Measurements from ENCODE around the gene ZNF784. TPM values are rescaled to one million over a fixed set of nuclear protein-coding genes. Genes with fewer than 3 reads are reported as not detected.

Gene ZNF784
- total RNA-seq, 1 experiment from 2014 or later: 9.9 TPM

DNA sequence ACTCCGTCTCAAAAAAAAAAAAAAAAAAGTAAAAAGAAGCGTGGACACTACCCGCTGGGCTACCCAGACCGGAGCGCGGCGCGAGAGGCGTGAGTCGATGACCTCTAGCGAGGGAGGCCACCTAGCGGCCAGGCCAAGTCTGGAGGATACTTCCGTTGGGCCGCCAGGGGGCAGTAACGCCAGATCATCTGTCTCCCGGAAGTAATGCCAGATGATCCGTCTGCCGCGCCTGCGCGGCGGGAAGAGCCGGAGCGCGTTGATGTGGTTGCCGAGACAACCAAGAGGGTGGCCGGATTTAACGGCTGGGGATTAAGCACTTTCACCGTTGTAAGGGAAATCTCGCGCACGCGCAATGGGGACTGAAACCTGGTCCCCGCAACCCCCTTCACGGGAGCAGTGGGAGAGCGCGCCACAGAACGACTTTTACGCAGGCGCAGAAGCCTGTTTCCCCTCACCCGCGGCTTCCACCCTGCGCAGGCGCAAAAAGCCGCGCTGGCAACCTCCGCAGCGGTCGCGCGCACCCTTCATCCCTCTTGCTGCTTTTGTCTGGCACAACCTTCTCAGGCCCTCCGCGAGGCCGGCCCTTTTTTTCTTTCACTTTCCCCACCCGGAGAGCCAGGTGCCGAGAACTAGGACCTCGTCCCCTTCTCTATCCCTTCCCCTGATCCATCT is 29.4 kb upstream of the ZNF784 start:
- peak overlapping the region; percentile 93 for H3K4me3 Mint-ChIP-seq
- peaks cover 3% of the 10 kb centered on the region; the same call in 1 of the 2 replicates for H3K27me3 Mint-ChIP-seq (ENCODE audit: low read depth)
- CTCF ChIA-PET: interaction anchor here (0.6 to 2.2 kb wide), 76 partner anchors 9 to 1191 kb away, joined by 3 to 57 read pairs (median 4); partner anchors contain the start of genes CDC42EP5, DNAAF3, FIZ1 and ISOC2
- H3K27ac Mint-ChIP-seq: peak overlapping the region; percentile 98
- peaks cover 14% of the 10 kb centered on the region for H3K36me3 Mint-ChIP-seq
- peaks cover 37% of the 10 kb centered on the region for H3K4me1 Mint-ChIP-seq
- TF ChIP-seq MYBL2 (CRISPR knock-in tag; IDR thresholded peaks at IDR 0.05) (0 out of 2 replicates have a peak, but pooled peaks have one; percentile 36), PRRX2 (CRISPR knock-in tag; IDR thresholded peaks at IDR 0.05) (no peak), ZNF232 (CRISPR knock-in tag; IDR thresholded peaks at IDR 0.05) (0 out of 2 replicates have a peak, but pooled peaks have one; percentile 32), ETV6 (CRISPR knock-in tag; IDR thresholded peaks at IDR 0.05) (peak; percentile 19; the same call in 1 of the 2 replicates), TEAD1 (CRISPR knock-in tag; IDR thresholded peaks at IDR 0.05) (peak; percentile 59; the same call in 1 of the 2 replicates), SP1 (CRISPR knock-in tag; conservative IDR thresholded peaks at IDR 0.05) (peak; percentile 54; the same call in 1 of the 2 replicates), FOXK1 (CRISPR knock-in tag; IDR thresholded peaks at IDR 0.05) (0 out of 2 replicates have a peak, but pooled peaks have one; percentile 29), GABPB1 (CRISPR knock-in tag; IDR thresholded peaks at IDR 0.05) (peak; percentile 49; the same call in 1 of the 2 replicates), EMX1 (CRISPR knock-in tag; IDR thresholded peaks at IDR 0.05) (no peak)
- TF ChIP-seq, protein P1, sequence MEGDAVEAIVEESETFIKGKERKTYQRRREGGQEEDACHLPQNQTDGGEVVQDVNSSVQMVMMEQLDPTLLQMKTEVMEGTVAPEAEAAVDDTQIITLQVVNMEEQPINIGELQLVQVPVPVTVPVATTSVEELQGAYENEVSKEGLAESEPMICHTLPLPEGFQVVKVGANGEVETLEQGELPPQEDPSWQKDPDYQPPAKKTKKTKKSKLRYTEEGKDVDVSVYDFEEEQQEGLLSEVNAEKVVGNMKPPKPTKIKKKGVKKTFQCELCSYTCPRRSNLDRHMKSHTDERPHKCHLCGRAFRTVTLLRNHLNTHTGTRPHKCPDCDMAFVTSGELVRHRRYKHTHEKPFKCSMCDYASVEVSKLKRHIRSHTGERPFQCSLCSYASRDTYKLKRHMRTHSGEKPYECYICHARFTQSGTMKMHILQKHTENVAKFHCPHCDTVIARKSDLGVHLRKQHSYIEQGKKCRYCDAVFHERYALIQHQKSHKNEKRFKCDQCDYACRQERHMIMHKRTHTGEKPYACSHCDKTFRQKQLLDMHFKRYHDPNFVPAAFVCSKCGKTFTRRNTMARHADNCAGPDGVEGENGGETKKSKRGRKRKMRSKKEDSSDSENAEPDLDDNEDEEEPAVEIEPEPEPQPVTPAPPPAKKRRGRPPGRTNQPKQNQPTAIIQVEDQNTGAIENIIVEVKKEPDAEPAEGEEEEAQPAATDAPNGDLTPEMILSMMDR (IDR thresholded peaks at IDR 0.05): peak; percentile 91
- TF ChIP-seq, protein P2, sequence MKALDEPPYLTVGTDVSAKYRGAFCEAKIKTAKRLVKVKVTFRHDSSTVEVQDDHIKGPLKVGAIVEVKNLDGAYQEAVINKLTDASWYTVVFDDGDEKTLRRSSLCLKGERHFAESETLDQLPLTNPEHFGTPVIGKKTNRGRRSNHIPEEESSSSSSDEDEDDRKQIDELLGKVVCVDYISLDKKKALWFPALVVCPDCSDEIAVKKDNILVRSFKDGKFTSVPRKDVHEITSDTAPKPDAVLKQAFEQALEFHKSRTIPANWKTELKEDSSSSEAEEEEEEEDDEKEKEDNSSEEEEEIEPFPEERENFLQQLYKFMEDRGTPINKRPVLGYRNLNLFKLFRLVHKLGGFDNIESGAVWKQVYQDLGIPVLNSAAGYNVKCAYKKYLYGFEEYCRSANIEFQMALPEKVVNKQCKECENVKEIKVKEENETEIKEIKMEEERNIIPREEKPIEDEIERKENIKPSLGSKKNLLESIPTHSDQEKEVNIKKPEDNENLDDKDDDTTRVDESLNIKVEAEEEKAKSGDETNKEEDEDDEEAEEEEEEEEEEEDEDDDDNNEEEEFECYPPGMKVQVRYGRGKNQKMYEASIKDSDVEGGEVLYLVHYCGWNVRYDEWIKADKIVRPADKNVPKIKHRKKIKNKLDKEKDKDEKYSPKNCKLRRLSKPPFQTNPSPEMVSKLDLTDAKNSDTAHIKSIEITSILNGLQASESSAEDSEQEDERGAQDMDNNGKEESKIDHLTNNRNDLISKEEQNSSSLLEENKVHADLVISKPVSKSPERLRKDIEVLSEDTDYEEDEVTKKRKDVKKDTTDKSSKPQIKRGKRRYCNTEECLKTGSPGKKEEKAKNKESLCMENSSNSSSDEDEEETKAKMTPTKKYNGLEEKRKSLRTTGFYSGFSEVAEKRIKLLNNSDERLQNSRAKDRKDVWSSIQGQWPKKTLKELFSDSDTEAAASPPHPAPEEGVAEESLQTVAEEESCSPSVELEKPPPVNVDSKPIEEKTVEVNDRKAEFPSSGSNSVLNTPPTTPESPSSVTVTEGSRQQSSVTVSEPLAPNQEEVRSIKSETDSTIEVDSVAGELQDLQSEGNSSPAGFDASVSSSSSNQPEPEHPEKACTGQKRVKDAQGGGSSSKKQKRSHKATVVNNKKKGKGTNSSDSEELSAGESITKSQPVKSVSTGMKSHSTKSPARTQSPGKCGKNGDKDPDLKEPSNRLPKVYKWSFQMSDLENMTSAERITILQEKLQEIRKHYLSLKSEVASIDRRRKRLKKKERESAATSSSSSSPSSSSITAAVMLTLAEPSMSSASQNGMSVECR (CRISPR knock-in tag; IDR thresholded peaks at IDR 0.05; ENCODE audit: borderline replicate concordance): peak; percentile 72; the same call in 1 of the 2 replicates
- TF ChIP-seq, protein P3, sequence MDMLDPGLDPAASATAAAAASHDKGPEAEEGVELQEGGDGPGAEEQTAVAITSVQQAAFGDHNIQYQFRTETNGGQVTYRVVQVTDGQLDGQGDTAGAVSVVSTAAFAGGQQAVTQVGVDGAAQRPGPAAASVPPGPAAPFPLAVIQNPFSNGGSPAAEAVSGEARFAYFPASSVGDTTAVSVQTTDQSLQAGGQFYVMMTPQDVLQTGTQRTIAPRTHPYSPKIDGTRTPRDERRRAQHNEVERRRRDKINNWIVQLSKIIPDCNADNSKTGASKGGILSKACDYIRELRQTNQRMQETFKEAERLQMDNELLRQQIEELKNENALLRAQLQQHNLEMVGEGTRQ (CRISPR knock-in tag; IDR thresholded peaks at IDR 0.05): peak; percentile 25; the same call in 1 of the 2 replicates
- TF ChIP-seq, protein P4, sequence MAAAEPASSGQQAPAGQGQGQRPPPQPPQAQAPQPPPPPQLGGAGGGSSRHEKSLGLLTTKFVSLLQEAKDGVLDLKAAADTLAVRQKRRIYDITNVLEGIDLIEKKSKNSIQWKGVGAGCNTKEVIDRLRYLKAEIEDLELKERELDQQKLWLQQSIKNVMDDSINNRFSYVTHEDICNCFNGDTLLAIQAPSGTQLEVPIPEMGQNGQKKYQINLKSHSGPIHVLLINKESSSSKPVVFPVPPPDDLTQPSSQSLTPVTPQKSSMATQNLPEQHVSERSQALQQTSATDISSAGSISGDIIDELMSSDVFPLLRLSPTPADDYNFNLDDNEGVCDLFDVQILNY (CRISPR knock-in tag; IDR thresholded peaks at IDR 0.05): peak; percentile 74
- TF ChIP-seq, protein P5, sequence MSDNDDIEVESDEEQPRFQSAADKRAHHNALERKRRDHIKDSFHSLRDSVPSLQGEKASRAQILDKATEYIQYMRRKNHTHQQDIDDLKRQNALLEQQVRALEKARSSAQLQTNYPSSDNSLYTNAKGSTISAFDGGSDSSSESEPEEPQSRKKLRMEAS (CRISPR knock-in tag; IDR thresholded peaks at IDR 0.05): peak; percentile 74
- TF ChIP-seq, protein P6, sequence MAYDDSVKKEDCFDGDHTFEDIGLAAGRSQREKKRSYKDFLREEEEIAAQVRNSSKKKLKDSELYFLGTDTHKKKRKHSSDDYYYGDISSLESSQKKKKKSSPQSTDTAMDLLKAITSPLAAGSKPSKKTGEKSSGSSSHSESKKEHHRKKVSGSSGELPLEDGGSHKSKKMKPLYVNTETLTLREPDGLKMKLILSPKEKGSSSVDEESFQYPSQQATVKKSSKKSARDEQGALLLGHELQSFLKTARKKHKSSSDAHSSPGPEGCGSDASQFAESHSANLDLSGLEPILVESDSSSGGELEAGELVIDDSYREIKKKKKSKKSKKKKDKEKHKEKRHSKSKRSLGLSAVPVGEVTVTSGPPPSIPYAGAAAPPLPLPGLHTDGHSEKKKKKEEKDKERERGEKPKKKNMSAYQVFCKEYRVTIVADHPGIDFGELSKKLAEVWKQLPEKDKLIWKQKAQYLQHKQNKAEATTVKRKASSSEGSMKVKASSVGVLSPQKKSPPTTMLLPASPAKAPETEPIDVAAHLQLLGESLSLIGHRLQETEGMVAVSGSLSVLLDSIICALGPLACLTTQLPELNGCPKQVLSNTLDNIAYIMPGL (CRISPR knock-in tag; IDR thresholded peaks at IDR 0.05): peak; percentile 95
- TF ChIP-seq, protein P7, sequence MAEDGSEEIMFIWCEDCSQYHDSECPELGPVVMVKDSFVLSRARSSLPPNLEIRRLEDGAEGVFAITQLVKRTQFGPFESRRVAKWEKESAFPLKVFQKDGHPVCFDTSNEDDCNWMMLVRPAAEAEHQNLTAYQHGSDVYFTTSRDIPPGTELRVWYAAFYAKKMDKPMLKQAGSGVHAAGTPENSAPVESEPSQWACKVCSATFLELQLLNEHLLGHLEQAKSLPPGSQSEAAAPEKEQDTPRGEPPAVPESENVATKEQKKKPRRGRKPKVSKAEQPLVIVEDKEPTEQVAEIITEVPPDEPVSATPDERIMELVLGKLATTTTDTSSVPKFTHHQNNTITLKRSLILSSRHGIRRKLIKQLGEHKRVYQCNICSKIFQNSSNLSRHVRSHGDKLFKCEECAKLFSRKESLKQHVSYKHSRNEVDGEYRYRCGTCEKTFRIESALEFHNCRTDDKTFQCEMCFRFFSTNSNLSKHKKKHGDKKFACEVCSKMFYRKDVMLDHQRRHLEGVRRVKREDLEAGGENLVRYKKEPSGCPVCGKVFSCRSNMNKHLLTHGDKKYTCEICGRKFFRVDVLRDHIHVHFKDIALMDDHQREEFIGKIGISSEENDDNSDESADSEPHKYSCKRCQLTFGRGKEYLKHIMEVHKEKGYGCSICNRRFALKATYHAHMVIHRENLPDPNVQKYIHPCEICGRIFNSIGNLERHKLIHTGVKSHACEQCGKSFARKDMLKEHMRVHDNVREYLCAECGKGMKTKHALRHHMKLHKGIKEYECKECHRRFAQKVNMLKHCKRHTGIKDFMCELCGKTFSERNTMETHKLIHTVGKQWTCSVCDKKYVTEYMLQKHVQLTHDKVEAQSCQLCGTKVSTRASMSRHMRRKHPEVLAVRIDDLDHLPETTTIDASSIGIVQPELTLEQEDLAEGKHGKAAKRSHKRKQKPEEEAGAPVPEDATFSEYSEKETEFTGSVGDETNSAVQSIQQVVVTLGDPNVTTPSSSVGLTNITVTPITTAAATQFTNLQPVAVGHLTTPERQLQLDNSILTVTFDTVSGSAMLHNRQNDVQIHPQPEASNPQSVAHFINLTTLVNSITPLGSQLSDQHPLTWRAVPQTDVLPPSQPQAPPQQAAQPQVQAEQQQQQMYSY (CRISPR knock-in tag; IDR thresholded peaks at IDR 0.05): no peak
- no peaks in the 10 kb centered on the region for H3K9me3 Mint-ChIP-seq
- DNase-seq (ENCODE audit: low spot score) (peak; percentile 98), ATAC-seq (peak; percentile 8)
- POLR2A ChIA-PET: interaction anchor here (0.6 to 1.6 kb wide), 11 partner anchors 12 to 722 kb away, joined by 3 to 9 read pairs (median 3); partner anchors contain the start of genes FIZ1 and RDH13
